Measurements from ENCODE around the gene OSBPL8.

Gene OSBPL8

GRCh38 chr12:76556368-76556767 is 3.2 kb downstream of the OSBPL8 start:
- DNase-seq (ENCODE audit: low read depth in 2 of 2) = no peak

GRCh38 chr12:76555797-76556196 is 3.8 kb downstream of the OSBPL8 start:
- DNase-seq (ENCODE audit: low read depth in 2 of 2) = no peak

GRCh38 chr12:76555231-76555767 is 4.3 kb downstream of the OSBPL8 start:
- DNase-seq (ENCODE audit: low read depth in 2 of 2) = no peak

GRCh38 chr12:76554405-76555230 is 5.0 kb downstream of the OSBPL8 start:
- no peak for DNase-seq (ENCODE audit: low read depth in 2 of 2)

- no peak for DNase-seq (ENCODE audit: low read depth in 2 of 2)
These were observed 7.1 kb downstream of the OSBPL8 start for GRCh38 chr12:76552343-76552938.

- DNase-seq (ENCODE audit: low read depth in 2 of 2) = no peak
These were observed 8.1 kb downstream of the OSBPL8 start for GRCh38 chr12:76551482-76551888.

GRCh38 chr12:76549131-76549530 is 10.4 kb downstream of the OSBPL8 start:
- DNase-seq (ENCODE audit: low read depth in 2 of 2) = no peak

GRCh38 chr12:76548222-76548837 is 11.2 kb downstream of the OSBPL8 start:
- DNase-seq (ENCODE audit: low read depth in 2 of 2) = no peak

GRCh38 chr12:76547526-76547925 is 12.0 kb downstream of the OSBPL8 start:
- DNase-seq (ENCODE audit: low read depth in 2 of 2) = no peak

GRCh38 chr12:76546889-76547288 is 12.7 kb downstream of the OSBPL8 start:
- no peak for DNase-seq (ENCODE audit: low read depth in 2 of 2)

GRCh38 chr12:76545486-76545885 is 14.1 kb downstream of the OSBPL8 start:
- no peak for DNase-seq (ENCODE audit: low read depth in 2 of 2)

GRCh38 chr12:76544601-76545261 is 14.8 kb downstream of the OSBPL8 start:
- DNase-seq (ENCODE audit: low read depth in 2 of 2) = no peak

GRCh38 chr12:76543813-76544347 is 15.7 kb downstream of the OSBPL8 start:
- no peak for DNase-seq (ENCODE audit: low read depth in 2 of 2)

- DNase-seq (ENCODE audit: low read depth in 2 of 2) = no peak
These were observed 16.7 kb downstream of the OSBPL8 start for GRCh38 chr12:76542908-76543307.

- no peak for DNase-seq (ENCODE audit: low read depth in 2 of 2)
These were observed 19.8 kb downstream of the OSBPL8 start for GRCh38 chr12:76539727-76540126.

- DNase-seq (ENCODE audit: low read depth in 2 of 2) = no peak
These were observed 21.6 kb downstream of the OSBPL8 start for GRCh38 chr12:76537923-76538322.

GRCh38 chr12:76536546-76536945 is 23.0 kb downstream of the OSBPL8 start:
- no peak for DNase-seq (ENCODE audit: low read depth in 2 of 2)

- DNase-seq (ENCODE audit: low read depth in 2 of 2) = no peak
These were observed 24.4 kb downstream of the OSBPL8 start for GRCh38 chr12:76535170-76535569.

GRCh38 chr12:76533331-76533730 is 26.2 kb downstream of the OSBPL8 start:
- no peak for DNase-seq (ENCODE audit: low read depth in 2 of 2)

- DNase-seq (ENCODE audit: low read depth in 2 of 2) = no peak
These were observed 27.1 kb downstream of the OSBPL8 start for GRCh38 chr12:76532520-76532919.

- DNase-seq (ENCODE audit: low read depth in 2 of 2) = no peak
These were observed 28.5 kb downstream of the OSBPL8 start for GRCh38 chr12:76531056-76531455.

- DNase-seq (ENCODE audit: low read depth in 2 of 2) = no peak
These were observed 29.1 kb downstream of the OSBPL8 start for GRCh38 chr12:76530516-76530915.

Measured in stimulated activated CD8-positive, alpha-beta memory T cell treated with anti-CD3 and anti-CD28 coated beads, Interleukin-15, amount 100 ng/mL, for 48 hours (primary cell).